GM19043 (cell line): ENCODE results near the gene RAB11FIP3.

Source experiments
- ATAC-seq: cut with Tn5 transposase; IDR thresholded peaks from one replicate; pipeline ENCODE4 v1.9.1; 2021; ENCODE audit warnings: low read depth; ENCODE audit not compliant: unreplicated experiment

The RAB11FIP3 gene

GRCh38 chr16:560204-560700, 134.8 kb downstream of the RAB11FIP3 start, which contains the start of gene PRR35:
Gene PRR35 (plus strand): TSS chr16:560394. CDS start chr16:563295, 2,901 bp downstream.
- ATAC-seq, result no peak

- ATAC-seq, result no peak
Observed at GRCh38 chr16:560701-561412, 135.4 kb downstream of the RAB11FIP3 start.

- ATAC-seq, result no peak
Observed at GRCh38 chr16:561413-561794, 136.0 kb downstream of the RAB11FIP3 start.

- no peak for ATAC-seq
Observed at GRCh38 chr16:561957-562938, 136.8 kb downstream of the RAB11FIP3 start.

- no peak for ATAC-seq
Observed at GRCh38 chr16:563072-563644, 137.7 kb downstream of the RAB11FIP3 start.

- no peak for ATAC-seq
Observed at GRCh38 chr16:564690-565418, 139.4 kb downstream of the RAB11FIP3 start.

- ATAC-seq, result no peak
Observed at GRCh38 chr16:565419-566330, 140.2 kb downstream of the RAB11FIP3 start.

GRCh38 chr16:566475-567372, 141.3 kb downstream of the RAB11FIP3 start, which contains the start of gene NHLRC4:
Gene NHLRC4 (plus strand): TSS chr16:567005. CDS start chr16:568048, 1,043 bp downstream.
- ATAC-seq, result peak; percentile 49

- ATAC-seq, result no peak
Observed at GRCh38 chr16:567373-568256, 142.2 kb downstream of the RAB11FIP3 start.

- ATAC-seq, result no peak
Observed at GRCh38 chr16:568401-569258, 143.2 kb downstream of the RAB11FIP3 start.

- ATAC-seq, result no peak
Observed at GRCh38 chr16:569445-570254, 144.2 kb downstream of the RAB11FIP3 start, which contains the start of gene PIGQ. Gene PIGQ (plus strand): TSS chr16:569968. CDS start chr16:574075, 4,107 bp downstream.
